HG02943 (cell line): ENCODE measurements around the gene JPT1.
"Not testable (repeated sequence)": the region's sequence is repeated elsewhere in the genome, so short reads cannot be mapped to it uniquely, and the experiment has no call there.

Experiments
- ATAC-seq: cut with Tn5 transposase; IDR thresholded peaks from one replicate; pipeline ENCODE4 v1.9.1; 2021; ENCODE audit warnings: mild to moderate bottlenecking, low read depth, moderate library complexity; ENCODE audit not compliant: unreplicated experiment

The JPT1 gene

GRCh38 chr17:75131278-75132017 lies 22.9 kb downstream of the JPT1 start, which contains the start of gene NT5C:
Gene NT5C, minus strand, starts transcription at chr17:75131742. Its CDS starts 35 bp downstream, at chr17:75131707.
- ATAC-seq: peak; percentile 66

DNA sequence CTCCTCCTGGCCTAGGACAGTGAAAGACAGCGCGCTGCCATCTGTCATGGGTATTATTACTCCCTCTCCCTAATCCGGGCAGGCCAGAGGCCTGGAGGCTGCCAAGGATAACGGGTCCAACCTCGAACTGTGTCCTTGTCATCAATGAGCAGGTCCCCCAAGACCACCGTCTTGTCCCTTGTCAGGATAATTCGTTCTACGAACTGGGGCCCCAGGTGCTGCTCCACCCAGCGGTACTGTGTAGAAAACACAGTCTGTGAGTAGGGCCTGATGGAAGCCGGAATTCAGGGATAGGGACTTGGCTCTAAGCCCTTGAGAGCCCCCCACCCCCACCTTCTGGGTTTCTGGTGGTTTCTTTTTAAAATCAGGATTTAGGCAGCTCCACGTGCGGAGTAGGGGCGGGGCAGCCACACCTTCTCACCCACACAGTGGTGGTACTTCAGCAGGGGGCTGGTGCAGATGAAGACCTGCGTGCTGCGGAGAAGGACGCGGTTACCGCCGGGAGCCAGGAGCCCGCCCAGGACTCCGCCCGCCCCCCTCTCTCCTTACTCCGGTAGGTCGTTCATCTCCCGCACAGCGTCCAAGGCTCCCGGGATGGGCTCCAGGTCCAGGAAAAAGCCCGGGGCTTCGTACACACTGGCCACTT lies 23.6 kb downstream of the JPT1 start:
- peak; percentile 14 for ATAC-seq

DNA sequence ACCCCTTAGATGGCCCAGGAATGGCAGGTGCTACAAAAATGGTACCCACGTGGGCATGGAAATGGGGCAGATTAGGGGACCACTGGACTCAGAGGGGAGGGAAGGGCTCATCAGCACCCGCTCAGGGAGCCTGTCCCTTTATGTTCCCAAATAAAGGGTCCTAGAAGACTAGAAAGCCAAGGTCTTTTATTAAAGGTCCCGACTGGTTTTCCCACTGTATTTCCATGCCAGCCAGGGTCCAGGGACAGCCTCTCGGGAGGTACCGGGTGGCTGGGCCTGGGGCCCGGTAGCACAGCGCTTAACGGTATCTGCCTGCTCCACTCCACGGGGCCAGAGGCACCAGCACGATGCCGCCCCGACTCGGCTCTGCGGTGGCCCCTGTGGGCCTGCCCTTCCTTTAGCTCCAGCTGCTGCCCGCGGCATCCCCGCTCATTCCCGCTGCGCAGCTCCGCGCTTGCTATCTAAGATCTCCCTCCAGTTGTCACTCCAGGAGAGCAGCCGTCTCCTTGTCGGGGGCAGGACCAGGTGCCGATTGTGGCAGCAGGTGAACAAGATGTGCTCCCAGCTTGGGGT lies 24.2 kb downstream of the JPT1 start:
- ATAC-seq: no peak

- ATAC-seq: no peak
Measured at GRCh38 chr17:75129576-75129975, 24.7 kb downstream of the JPT1 start.

DNA sequence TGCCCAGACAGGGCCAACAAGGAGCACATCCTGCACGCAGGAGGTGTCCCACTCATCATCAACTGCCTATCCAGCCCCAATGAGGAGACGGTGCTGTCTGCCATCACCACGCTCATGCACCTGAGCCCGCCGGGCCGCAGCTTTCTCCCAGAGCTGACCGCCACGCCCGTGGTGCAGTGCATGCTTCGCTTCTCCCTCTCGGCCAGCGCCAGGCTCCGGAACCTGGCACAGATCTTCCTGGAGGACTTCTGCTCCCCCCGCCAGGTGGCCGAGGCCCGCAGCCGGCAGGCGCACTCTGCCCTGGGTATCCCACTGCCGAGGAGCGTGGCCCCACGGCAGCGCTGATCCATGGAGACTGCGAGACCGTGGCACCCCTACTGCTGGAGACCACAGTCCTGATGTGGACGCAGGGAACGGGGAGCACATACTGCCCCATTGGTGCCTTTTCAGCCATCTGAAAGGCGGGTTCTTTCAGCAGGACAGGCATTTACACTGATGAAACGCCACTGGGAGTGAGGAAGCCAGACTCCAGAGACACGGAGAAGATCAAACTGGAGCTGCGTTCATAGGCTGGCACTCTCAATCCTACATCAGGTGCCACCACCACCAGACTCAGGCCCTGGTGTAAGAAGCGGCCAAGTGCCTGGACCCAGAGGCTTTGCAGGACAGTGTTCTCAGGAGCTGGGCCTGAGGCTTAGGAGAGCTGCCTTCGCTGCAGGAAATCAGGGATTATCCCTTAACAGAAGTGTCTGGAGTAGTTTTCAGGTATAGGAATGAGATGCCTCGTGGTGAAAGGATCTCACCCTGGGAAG lies 25.4 kb downstream of the JPT1 start:
- no peak for ATAC-seq

DNA sequence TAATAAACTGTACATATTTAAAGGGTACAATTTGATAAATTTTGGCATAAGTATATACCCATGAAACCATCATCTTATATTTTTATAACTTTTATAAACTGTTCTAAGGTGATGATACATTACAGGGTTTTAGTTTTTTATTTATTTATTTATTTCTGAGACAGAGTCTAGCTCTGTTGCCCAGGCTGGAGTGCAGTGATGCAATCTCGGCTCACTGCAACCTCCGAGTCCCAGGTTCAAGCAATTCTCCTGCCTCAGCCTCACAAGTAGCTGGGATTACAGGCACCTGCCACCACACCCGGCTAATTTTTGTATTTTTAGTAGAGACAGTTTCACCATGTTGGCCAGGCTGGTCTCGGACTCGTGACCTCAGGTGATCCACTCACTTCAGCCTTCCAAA lies 26.4 kb downstream of the JPT1 start:
- ATAC-seq: not testable (repeated sequence)

DNA sequence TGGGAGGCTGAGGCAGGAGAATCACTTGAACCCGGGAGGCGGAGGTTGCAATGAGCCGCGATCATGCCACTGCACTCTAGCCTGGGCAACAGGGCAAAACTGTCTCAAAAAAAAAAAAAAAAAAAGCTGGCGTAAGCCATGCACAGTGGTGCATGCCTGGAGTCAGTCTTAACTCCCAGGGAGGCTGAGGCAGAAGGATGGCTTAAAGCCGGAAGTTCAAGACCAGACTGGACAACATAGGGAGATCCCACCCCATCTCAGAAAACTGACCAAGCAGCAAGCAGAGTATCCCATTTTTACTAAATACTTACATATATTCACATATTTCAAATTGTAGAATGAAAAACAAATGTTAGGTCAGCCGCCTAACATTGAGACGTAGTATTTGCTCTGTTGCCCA lies 27.4 kb downstream of the JPT1 start:
- no peak for ATAC-seq

GRCh38 chr17:75125984-75126383 lies 28.3 kb downstream of the JPT1 start:
- no peak for ATAC-seq

- no peak for ATAC-seq
Measured at GRCh38 chr17:75124819-75125162, 29.5 kb downstream of the JPT1 start.

GRCh38 chr17:75124041-75124818 lies 30.1 kb downstream of the JPT1 start:
- ATAC-seq: no peak

DNA sequence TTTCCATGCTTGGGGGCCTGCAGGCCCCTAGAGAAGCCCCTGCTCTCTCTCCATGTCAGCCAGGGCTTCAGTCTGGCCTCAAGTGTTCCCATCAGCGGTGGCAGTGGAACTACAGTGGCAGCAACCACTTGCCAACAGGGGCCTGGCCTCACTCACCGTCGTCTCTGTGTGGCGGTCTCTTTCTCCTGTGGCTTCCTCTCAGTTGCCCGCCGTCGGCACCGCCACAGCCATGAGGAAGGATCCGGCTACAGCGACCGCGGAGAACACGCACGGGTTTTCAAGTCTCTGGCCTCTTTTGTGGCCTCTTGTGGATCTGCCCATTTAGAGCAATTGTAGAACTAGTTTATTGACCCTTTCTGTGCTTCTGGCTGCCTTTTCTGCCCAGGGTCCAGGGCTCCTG lies 36.0 kb downstream of the JPT1 start:
- ATAC-seq: no peak

DNA sequence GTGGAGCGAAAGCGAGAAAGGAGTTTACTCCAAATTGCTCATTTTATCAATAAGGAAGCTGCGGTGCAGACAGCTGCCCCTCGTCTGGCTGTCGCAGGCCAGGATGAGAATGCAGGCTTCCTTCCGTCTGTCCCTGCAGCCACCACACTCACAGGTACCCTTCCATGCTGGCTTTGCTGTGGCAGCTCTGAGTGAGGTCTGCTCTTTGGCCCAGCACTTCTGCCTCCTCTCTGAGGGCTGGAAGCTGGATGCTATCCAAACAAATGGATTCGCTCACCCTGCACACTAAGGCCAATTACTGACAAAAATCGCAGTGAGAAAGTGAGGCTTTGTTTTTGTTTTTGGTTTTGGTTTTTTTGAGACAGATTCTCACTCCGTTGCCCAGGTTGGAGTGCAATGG lies 37.6 kb downstream of the JPT1 start:
- no peak for ATAC-seq

GRCh38 chr17:75115555-75115954 lies 38.8 kb downstream of the JPT1 start:
- no peak for ATAC-seq

DNA sequence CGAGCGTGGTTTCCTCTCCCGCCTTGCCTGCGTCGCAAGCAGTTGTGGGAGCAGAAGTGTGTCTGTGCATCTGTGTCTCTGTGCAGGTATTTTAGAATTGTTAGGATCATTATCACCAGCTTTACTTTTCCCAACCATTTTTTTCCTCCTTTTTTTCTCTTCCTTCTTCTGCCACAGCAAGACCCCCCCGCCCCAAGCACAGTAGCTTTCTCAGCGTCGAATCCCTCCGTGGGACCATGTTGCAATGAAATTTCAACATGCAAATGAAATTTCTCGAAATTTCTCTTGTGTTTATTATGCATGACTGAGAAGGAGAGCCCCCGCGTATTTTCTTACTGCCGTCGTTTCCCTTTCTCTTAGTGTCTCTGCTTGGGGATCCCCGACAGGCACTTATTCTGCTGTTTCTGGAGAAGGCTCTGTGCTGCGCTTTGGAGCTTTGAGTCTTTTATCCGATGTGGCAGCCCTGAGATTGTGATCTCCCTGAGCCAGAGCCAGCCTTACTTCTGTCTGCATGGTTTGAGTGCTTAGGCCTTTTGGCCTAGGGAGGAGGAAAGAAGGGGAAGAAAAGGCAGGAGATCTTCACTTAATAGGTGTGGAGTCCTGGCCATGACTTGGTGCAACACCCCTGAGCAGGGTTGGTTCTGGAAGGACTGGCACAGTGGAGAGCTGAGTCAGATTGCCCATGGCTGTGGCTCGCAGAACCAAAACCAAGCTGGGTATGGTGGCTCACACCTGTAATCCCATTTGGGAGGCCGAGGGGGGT lies 39.6 kb downstream of the JPT1 start:
- no peak for ATAC-seq

GRCh38 chr17:75113798-75114551 lies 40.3 kb downstream of the JPT1 start:
- ATAC-seq: no peak

- ATAC-seq: no peak
Measured at GRCh38 chr17:75111777-75112335, 42.5 kb downstream of the JPT1 start.

DNA sequence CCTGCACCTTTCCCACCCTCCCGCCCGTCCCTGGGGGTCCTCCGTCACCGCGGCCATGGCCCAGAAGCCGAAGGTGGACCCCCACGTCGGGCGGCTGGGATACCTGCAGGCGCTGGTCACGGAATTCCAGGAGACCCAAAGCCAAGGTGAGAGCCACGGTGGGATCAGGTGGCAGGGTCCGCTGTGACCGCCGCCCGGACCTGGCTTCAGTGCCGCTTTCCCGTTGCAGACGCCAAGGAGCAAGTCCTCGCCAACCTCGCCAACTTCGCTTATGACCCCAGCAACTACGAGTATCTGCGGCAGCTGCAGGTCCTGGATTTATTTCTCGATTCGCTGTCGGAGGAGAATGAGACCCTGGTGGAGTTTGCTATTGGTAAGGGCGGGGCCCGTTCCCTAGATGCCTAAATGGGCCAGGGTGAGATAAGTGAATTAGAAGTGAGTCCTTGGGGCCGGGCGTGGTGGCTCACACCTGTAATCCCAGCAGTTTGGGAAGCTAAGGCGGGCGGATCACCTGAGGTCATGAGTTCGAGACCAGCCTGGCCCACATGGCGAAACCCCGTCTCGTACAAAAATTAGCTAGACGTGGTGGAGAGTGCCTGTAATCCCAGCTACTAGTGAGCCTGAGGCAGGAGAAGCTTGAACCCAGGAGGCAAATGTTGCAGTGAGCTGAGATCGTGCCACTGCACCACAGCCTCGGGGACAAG lies 43.9 kb downstream of the JPT1 start:
- ATAC-seq: no peak
